Lung (tissue), 12 donors: Measurements from ENCODE around the gene TCEA3. TPM values are rescaled to one million over a fixed set of nuclear protein-coding genes. Genes with fewer than 3 reads are reported as not detected.
A peak's percentile ranks its signal among the peaks of the same experiment; 100 is the strongest.

Experiments
- ATAC-seq: fragments of 200-7000 bp; cut with Tn5 transposase; one replicate; pipeline ENCODE4 v1.9.1; 2020; ENCODE audit warnings: moderate number of reproducible peaks; ENCODE audit not compliant: insufficient read depth, low FRiP score
- DNase-seq, 3 donors: peaks; one replicate each; pipeline ENCODE4 v3.0.0-alpha.2; 2013 to 2017
- H3K27ac ChIP-seq, 2 donors: one replicate each; pipeline ENCODE4 v1.5.1; 2013; ENCODE audit warnings: mild to moderate bottlenecking in 2 of 2, moderate library complexity in 2 of 2, control low read depth in 1 of 2, inconsistent platforms in 1 of 2, low read depth in 1 of 2, low read length in 1 of 2
- H3K27me3 ChIP-seq, 3 donors: one replicate each; pipeline ENCODE4 v1.5.1; 2013; ENCODE audit warnings: low read length in 2 of 3; ENCODE audit not compliant: control insufficient read depth in 3 of 3, insufficient read depth in 3 of 3
- H3K36me3 ChIP-seq, 4 donors: one replicate each; pipeline ENCODE4 v1.5.1; 2013; ENCODE audit warnings: low read length in 4 of 4, mild to moderate bottlenecking in 1 of 4, moderate library complexity in 1 of 4; ENCODE audit not compliant: control insufficient read depth in 4 of 4, insufficient read depth in 4 of 4
- H3K4me1 ChIP-seq, 5 donors: one replicate each; pipeline ENCODE4 v1.5.1; 2013; ENCODE audit warnings: low read length in 5 of 5, mild to moderate bottlenecking in 2 of 5, moderate library complexity in 1 of 5; ENCODE audit not compliant: control insufficient read depth in 5 of 5, insufficient read depth in 5 of 5
- H3K4me3 ChIP-seq: one replicate; pipeline ENCODE4 v1.5.1; 2013; ENCODE audit warnings: mild to moderate bottlenecking, control low read depth, moderate library complexity
- H3K9ac ChIP-seq, 2 donors: one replicate each; pipeline ENCODE4 v1.5.1; 2013; ENCODE audit warnings: low read length in 2 of 2, control low read depth in 1 of 2; ENCODE audit not compliant: insufficient read depth in 1 of 2
- H3K9me3 ChIP-seq, 4 donors: one replicate each; pipeline ENCODE4 v1.5.1; 2013; ENCODE audit warnings: low read length in 3 of 4, mild to moderate bottlenecking in 1 of 4, moderate library complexity in 1 of 4; ENCODE audit not compliant: control insufficient read depth in 4 of 4, insufficient read depth in 3 of 4
- CTCF ChIP-seq: IDR thresholded peaks from 2 replicates; pipeline ENCODE4 v1.5.1; 2012; ENCODE audit warnings: mild to moderate bottlenecking; ENCODE audit errors: control extremely low read depth, extremely low read depth
- WGBS, 2 donors: extraction: QIAGEN DNeasy Blood & Tissue Kit; methylation state at CpG; one replicate each; pipeline ENCODE4 v1.1.7; 2013; 5-methylcytosine and 5-hydroxymethylcytosine counted together
- polyA plus RNA-seq, 2 donors: library from polyadenylated mRNA; stranded (reverse); fragments of 200-250 nt; gene quantifications; one replicate each; pipeline ENCODE4 v1.2.1, GENCODE V29; 2013
- total RNA-seq, 2 donors: library from RNA; depleted of rRNA in 1 of 2; stranded (reverse); fragments of >200 nt in 1 of 2; gene quantifications; one replicate each; pipeline ENCODE4 v1.2.1, GENCODE V29; 2014 to 2021
- donor health status: control.
- donor health status: control.
- donor health status: Bipolar disorder and iron deficiency.
- donor health status: healthy.
- donor health status: DM: yes; HTN: yes; CAD: no.

Gene TCEA3
- total and polyA plus RNA-seq, 4 donors, result 10.3 to 37.5 (median 29.9) TPM

DNA sequence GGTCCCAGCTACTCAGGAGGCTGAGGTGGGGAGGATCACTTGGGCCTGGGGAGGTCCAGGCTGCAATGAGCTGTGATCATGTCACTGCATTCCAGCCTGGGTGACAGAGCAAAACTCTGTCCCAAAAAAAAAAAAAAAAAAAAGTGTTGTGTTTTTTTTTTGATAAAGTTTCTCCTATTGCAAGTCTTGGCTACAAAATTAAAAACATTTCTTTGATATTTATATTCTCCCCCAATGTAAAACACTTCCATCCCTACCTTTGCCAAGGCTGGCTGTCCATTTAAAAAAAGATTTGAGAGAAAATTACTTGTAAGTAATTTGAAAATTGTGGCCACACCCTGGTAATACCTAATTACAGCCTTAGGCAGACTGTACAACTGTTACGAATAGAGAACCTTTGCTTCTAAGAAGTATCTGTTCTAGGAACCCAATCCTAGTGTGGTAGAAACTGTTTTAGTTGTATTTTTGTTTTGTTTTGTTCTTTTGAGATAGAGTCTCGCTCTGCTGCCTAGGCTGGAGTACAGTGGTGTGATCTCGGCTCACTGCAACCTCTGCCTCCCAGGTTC lies 66.2 kb downstream of the TCEA3 start:
- Histone ChIP-seq H3K27me3 (no peaks in the 10 kb centered on the region), H3K27ac (no peak overlapping the region), H3K9ac (no peak overlapping the region), H3K36me3 (peaks cover 15 to 47% (median 40%) of the 10 kb centered on the region in 4 donors), H3K4me1 (peaks cover 0 to 3% (median 0%) of the 10 kb centered on the region in 5 donors), H3K4me3 (no peak overlapping the region), H3K9me3 (peaks cover 18 to 33% (median 26%) of the 10 kb centered on the region in 4 donors)
- 98 to 99% methylated on average over 3 of the region's 3 CpGs for WGBS, 2 donors
- no peak for DNase-seq
- no peak for TF ChIP-seq CTCF
- ATAC-seq, result no peak

DNA sequence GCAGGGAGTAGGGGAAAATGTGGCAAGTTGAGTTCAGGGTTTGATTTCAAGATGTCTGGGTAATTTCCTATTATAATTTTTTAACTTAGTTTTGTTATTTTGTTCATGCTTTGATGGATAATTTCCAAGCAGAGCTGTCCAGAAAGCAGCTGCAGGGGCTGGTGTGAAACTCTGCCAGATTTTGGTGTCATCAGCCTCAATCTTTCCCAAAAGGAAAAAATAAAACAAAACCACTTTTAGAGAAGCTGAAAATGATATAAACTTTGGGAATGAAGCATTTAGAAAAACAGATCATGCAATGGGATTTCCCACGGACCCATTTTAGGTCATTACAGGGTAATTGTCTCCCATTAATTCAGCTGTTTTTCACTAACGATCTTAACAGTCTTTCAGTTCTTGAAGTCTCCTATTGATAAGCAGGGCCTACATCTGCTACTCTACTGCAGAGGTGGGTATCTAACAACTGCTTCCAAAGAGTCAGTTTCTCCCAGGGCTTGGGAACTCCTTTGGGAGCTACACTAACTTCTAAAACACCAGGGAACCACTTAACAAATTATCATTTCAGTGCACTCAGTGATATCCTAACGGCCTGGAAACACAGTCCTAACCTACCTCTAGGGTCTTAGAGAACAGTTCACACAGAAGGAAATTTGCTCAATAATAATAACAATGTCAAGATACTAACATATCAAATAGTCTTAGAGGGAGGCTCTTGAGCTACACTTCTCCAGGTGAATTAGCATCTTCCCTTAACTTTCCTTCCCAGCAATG lies 67.2 kb downstream of the TCEA3 start:
- DNase-seq, result peak; percentile 25 to 73 (median 48)
- Histone ChIP-seq H3K27me3 (no peaks in the 10 kb centered on the region), H3K9me3 (peaks cover 12 to 26% (median 17%) of the 10 kb centered on the region in 4 donors), H3K9ac (peak overlapping the region in 1 of 2 donors; percentile 30), H3K36me3 (peaks cover 8 to 37% (median 30%) of the 10 kb centered on the region in 4 donors), H3K4me1 (peaks cover 0 to 3% (median 0%) of the 10 kb centered on the region in 5 donors), H3K27ac (no peak overlapping the region), H3K4me3 (no peak overlapping the region)
- no peak for TF ChIP-seq CTCF
- no peak for ATAC-seq
- 59 to 69% methylated on average over 3 of the region's 3 CpGs for WGBS, 2 donors

- WGBS, 2 donors, result 91 to 92% methylated on average over 8 of the region's 8 CpGs
- Histone ChIP-seq H3K27me3 (no peaks in the 10 kb centered on the region), H3K4me1 (peaks cover 0 to 3% (median 0%) of the 10 kb centered on the region in 5 donors), H3K9ac (no peak overlapping the region), H3K36me3 (peaks cover 3 to 30% (median 22%) of the 10 kb centered on the region in 4 donors), H3K9me3 (peaks cover 6 to 20% (median 11%) of the 10 kb centered on the region in 4 donors), H3K27ac (no peak overlapping the region), H3K4me3 (no peak overlapping the region)
- no peak for ATAC-seq
- DNase-seq, result no peak
- no peak for TF ChIP-seq CTCF
Observed at GRCh38 chr1:23356471-23357137, 67.9 kb downstream of the TCEA3 start.
